ENCODE results near the gene GRIK3.

GRIK3 gene

DNA sequence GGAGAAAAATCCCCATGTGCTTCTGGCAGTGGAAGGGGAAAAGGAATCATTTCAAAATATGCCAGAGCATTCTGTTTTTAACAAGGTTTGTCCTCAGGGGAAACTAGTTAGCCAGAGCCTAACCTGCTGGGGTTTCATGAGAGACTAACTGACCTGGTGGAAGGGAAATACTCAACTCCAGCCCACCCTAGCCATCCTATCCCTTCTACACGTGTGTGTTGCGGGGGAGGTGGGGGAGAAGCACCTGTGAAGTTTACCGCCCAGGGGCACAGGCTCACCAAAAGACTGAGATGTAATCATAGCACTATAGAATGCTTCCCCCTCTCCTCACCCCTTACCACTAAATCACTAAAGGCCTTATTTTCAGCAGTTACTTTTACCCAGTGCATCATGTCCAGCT is 139.5 kb downstream of the GRIK3 start:
- H3K27ac Mint-ChIP-seq = no peak overlapping the region
- H3K4me3 Mint-ChIP-seq = no peak overlapping the region
- H3K36me3 Mint-ChIP-seq = no peaks in the 10 kb centered on the region
- ATAC-seq (replicated peaks) = no peak
- H3K9me3 Mint-ChIP-seq = peaks cover 5 to 8% of the 10 kb centered on the region in 2 donors
- H3K4me1 Mint-ChIP-seq = no peaks in the 10 kb centered on the region
- peaks cover 0 to 13% of the 10 kb centered on the region in 2 donors for H3K27me3 Mint-ChIP-seq
- DNase-seq = no peak

DNA sequence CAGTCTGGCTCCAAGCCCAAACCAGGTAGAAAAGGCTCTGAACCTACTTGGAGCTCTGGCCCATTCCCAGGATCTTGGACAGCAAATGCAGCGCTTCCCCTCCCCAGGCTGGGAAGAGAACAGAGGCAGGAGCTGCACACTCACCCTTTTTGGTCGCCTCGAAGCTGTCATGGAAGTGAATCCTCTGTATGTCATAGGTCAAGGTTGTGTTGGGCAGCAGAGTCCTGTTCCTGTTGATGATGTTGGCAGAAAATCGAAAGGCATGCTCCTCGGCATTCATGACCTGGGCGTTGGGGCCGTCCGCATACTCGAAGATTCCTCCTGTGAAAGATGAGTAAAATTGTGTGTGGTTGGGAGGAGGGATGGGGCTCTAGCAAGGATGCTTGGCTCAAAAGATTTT is 143.5 kb downstream of the GRIK3 start:
- H3K27ac Mint-ChIP-seq = no peak overlapping the region
- H3K9me3 Mint-ChIP-seq = no peaks in the 10 kb centered on the region
- DNase-seq = no peak
- H3K27me3 Mint-ChIP-seq = peaks cover 15 to 18% of the 10 kb centered on the region in 2 donors
- ATAC-seq (replicated peaks) = no peak
- no peaks in the 10 kb centered on the region for H3K4me1 Mint-ChIP-seq
- H3K4me3 Mint-ChIP-seq = no peak overlapping the region
- no peaks in the 10 kb centered on the region for H3K36me3 Mint-ChIP-seq

DNA sequence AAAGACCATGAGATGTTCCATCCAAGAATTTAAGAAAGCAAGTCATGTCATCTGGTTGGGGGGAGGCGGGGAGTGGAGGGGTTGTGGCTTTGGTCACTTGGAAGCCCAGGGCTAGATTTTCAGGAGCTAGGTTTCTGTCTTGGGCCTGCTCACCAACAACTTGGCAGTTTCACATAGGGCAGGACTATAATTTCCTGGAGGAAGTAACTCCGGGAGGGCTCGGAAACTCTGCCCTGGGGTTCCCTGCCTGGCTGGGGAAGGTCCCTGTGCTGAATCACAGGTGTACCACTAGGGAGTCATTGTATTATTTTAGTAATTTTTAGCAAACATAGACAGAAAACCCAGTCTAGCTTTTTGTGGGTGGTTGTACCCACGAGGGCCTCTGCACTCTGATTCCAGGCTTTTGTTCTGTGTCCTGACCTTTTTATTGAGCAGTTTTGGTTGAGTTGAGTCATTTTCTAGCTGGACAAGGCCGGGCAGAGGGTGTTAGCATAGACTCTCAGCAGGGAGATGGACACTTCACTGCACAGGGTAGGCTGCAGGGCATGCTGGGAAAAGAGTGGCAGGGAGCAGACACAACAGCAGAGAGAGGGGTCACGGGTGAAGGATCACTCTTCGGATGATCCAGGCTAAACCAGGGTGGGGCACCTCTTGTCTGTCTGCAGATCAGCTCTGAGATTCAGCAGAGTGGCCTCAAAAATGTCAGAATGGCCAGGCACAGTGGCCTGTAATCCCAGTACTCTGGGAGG is 144.7 kb downstream of the GRIK3 start:
- DNase-seq = no peak
- no peaks in the 10 kb centered on the region for H3K4me1 Mint-ChIP-seq
- ATAC-seq (replicated peaks) = no peak
- H3K4me3 Mint-ChIP-seq = no peak overlapping the region
- no peaks in the 10 kb centered on the region for H3K36me3 Mint-ChIP-seq
- peaks cover 15 to 18% of the 10 kb centered on the region in 2 donors for H3K27me3 Mint-ChIP-seq
- H3K27ac Mint-ChIP-seq = no peak overlapping the region
- no peaks in the 10 kb centered on the region for H3K9me3 Mint-ChIP-seq

DNA sequence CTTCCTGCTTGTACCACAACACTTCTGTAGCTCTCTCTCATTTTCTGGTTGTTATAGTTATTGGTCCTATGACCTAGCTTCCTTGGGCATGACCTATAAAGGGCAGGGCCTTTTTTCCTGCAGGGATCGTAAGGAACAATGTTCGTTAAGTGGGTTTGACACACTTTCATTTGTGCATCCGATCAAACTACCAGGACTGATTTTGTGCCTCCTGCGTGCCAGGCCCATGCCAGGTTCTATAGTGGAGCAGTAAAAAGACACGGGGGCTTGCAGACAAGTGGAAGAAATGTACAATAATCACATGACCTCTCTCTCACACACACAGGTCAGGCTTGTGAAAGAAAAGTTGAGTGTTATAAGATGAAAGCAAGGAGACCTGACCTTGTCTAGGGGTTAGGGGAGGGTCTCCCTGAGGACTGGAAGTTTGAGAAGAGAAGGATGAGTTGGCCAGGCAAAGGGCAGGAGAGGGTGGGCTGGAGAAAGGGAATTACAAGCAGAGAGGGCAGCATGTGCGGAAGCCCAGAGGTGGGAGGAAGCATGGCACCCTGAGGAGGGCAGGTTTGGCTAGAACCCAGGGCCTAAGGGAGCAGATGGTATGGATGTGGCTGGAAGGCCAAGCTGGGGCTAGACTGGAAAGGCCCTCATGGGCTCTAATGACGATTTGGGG is 145.4 kb downstream of the GRIK3 start:
- Mint-ChIP-seq H3K27ac (no peak overlapping the region), H3K9me3 (no peaks in the 10 kb centered on the region), H3K4me3 (no peak overlapping the region), H3K36me3 (no peaks in the 10 kb centered on the region), H3K4me1 (no peaks in the 10 kb centered on the region), H3K27me3 (peaks cover 15 to 18% of the 10 kb centered on the region in 2 donors)
- no peak for DNase-seq
- ATAC-seq (replicated peaks) = no peak

DNA sequence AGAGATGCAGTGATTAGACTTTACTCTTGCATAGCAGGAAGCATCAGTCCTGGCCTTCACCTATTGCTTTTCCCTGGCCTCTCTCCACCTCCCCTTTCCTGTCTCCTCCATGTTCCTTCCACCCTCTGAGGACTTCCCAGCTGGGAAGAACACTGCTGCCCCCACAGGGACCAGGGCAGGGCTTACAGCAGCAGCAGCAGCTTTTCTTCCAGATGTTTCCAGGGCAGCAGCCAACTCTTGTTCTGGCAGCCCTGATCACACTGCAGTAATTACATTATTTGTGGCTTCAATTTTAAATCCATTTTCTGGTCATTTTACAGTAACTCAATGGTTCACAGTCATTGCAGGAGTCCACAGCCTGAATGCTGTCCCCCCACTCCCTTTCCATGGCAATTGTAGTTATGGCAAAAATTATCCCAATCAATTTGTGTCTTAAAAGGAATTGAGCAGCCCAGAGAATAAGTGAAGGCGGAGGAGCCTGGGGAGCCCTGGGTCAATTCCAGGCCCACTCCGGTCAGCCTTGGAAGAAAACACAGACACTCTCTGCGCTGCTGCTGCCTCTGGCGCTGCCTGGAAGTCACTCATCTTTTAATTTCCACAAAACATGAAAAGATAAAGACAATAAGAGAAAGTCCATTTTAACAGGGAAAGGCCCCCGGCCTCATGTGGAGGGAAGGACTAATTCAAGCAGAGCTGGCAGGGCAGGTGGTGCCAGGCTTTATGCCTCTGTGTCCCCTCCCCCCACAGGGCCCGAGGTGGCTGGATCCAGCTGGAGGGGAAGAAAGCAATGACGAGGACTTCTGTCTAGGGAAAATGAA is 148.6 kb downstream of the GRIK3 start:
- Mint-ChIP-seq H3K9me3 (no peaks in the 10 kb centered on the region), H3K4me3 (no peak overlapping the region), H3K4me1 (no peaks in the 10 kb centered on the region), H3K27me3 (peaks cover 15 to 27% of the 10 kb centered on the region in 2 donors), H3K36me3 (no peaks in the 10 kb centered on the region), H3K27ac (no peak overlapping the region)
- no peak for DNase-seq
- no peak for ATAC-seq (replicated peaks)

DNA sequence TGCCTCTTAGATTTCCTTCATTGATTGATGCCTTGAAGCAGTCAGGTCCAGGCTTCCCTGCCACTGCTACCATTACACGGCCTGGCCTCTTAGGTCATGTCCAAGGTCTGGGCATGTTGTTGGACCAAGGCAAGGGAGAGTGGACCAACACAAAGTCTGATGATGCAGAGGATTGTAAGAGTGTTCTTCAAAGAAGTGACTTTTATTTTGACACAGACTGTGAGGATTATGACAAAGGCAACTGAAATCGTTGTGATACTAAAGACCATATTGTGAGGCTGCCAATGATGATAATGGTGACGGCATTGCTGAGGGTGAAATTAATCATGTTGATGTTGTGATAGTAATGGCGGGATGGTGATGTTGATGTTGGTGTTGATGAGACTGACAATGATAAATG is 149.5 kb downstream of the GRIK3 start:
- no peak overlapping the region for H3K4me3 Mint-ChIP-seq
- ATAC-seq (replicated peaks) = no peak
- H3K27ac Mint-ChIP-seq = no peak overlapping the region
- H3K9me3 Mint-ChIP-seq = no peaks in the 10 kb centered on the region
- no peaks in the 10 kb centered on the region for H3K36me3 Mint-ChIP-seq
- no peaks in the 10 kb centered on the region for H3K4me1 Mint-ChIP-seq
- DNase-seq = no peak
- peaks cover 20 to 21% of the 10 kb centered on the region in 2 donors for H3K27me3 Mint-ChIP-seq

DNA sequence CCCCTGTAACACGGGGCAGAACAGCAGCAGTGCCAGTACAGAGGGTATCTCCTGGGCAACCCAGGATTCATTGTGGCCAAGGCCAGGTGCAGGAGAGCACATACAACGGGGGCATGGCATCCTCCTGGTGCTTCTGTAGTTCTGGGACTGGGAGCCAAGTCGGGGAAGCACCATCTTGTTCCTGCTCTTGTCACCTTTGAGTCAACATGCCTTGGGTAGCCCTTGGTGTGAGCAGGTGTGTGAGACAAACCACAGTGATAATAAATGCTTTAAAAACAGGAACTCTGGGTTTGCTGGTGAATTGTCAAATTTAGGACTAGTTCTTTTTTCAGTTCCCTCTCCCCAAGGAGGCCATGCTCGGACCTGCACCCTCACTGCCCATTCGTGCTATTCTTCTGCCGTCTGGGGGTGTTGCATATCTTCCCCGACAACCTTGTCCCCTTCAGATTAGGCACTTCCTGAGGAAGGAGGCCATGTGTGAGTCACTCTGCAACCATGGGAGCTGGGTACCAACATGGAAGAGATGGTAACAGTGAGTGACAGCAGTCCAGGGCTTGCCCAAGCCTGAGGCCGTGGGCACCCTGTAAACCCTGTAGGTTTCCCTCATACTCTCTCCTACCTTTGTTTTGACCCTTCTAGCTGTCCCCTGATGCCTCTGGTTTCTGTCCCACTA is 150.2 kb downstream of the GRIK3 start:
- H3K36me3 Mint-ChIP-seq = no peaks in the 10 kb centered on the region
- H3K27me3 Mint-ChIP-seq = peaks cover 20 to 21% of the 10 kb centered on the region in 2 donors

DNA sequence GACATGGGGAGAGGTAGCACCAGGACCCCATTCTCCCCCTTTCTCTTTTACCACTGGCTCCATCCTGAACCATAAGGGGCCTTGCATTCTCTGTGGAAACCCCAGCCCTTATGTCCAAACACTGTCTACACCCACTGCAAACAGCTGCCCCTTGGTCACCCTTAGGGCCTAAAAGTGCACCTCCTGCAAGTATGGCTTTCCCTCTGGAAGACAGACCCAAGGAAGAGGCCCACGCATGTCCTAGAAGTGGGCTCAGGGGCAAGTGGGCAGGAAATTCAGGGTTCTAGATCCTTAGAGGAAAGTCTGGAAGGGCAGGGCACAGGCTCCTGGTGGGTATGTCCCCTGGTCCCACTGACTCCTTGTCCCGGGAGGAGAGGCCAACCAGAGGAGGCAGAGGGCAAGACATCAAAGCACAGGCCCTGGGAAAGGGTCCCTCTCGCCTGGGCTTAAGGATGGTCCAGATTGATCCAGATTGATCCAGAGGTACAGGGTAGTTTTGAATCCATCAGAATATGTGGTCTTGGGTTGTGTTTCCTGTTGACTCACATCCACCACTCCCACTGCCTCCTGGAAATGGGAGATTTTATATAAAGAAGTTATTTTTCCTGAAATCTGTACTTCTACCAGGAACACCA is 150.9 kb downstream of the GRIK3 start:
- DNase-seq = no peak
- no peak overlapping the region for H3K27ac Mint-ChIP-seq
- ATAC-seq (replicated peaks) = no peak
- H3K36me3 Mint-ChIP-seq = no peaks in the 10 kb centered on the region
- no peak overlapping the region for H3K4me3 Mint-ChIP-seq
- peaks cover 13 to 17% of the 10 kb centered on the region in 2 donors for H3K27me3 Mint-ChIP-seq
- H3K4me1 Mint-ChIP-seq = no peaks in the 10 kb centered on the region
- no peaks in the 10 kb centered on the region for H3K9me3 Mint-ChIP-seq

More for the DNA sequence above, 150.2 kb downstream of the GRIK3 start:
- H3K9me3 Mint-ChIP-seq = no peaks in the 10 kb centered on the region
- no peaks in the 10 kb centered on the region for H3K4me1 Mint-ChIP-seq
- ATAC-seq (replicated peaks) = peak; percentile 85 to 88
- DNase-seq = peak; percentile 10
- no peak overlapping the region for H3K27ac Mint-ChIP-seq
- H3K4me3 Mint-ChIP-seq = no peak overlapping the region

DNA sequence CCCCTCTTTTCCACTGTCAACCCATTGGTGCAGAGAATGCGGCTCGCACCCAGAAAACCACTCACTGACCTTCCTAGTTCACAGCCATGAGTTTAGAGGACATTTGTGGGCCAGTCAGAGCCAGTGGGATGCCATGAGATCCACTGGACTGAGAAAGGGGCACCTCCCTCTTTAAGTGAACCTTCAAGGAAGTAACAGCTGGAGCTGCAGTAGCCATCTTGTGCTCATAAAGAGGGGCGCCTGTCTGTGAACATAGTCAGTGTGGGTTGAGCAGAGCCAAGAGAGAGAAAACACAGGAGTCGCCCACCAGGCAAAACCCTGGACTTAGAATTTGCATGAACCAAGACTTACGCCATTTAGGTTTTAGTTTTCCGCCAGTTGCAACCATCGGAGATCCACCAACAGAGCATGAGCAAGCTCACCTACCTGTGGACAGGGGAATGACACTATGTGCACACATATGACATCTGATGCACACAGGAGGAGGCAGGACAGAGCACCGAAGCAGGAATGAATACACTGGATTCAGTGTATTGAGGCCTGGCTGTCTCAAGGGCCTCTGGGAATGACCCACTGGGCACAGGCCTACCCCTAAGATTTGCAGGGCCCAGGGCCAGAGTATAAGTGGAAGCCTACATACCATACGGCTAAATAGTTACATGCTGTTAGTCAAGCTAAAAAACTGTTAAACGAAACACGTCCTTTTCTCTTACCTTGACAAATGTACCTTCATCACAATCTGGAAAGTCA is 151.6 kb downstream of the GRIK3 start:
- H3K9me3 Mint-ChIP-seq = no peaks in the 10 kb centered on the region
- H3K27ac Mint-ChIP-seq = no peak overlapping the region
- no peaks in the 10 kb centered on the region for H3K4me1 Mint-ChIP-seq
- DNase-seq (no peak), ATAC-seq (replicated peaks) (no peak)
- H3K4me3 Mint-ChIP-seq = no peak overlapping the region
- no peaks in the 10 kb centered on the region for H3K36me3 Mint-ChIP-seq
- H3K27me3 Mint-ChIP-seq = peaks cover 15 to 19% of the 10 kb centered on the region in 2 donors

DNA sequence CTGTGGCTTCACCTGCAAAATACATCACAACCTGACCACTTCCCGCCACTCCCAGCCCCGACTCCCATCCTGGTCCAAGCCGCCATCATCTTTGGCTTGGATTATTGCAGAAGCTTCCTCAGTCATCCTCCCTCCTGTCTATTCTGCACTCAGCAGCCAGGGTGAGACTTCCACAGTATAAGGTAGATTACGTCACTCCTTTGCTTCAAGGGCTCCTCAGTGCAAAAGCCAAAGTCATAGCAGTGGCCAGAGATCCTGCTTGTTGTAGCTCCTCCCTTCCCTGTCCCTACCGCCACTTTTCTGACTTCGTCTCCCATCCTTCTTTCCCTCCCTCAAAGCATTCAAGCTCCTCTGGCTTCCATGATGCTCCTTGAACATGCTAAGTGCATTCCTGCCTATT is 152.8 kb downstream of the GRIK3 start:
- H3K9me3 Mint-ChIP-seq = no peaks in the 10 kb centered on the region
- DNase-seq (no peak), ATAC-seq (replicated peaks) (no peak)
- H3K27me3 Mint-ChIP-seq = peaks cover 23 to 27% of the 10 kb centered on the region in 2 donors
- H3K4me3 Mint-ChIP-seq = no peak overlapping the region
- no peak overlapping the region for H3K27ac Mint-ChIP-seq
- no peaks in the 10 kb centered on the region for H3K36me3 Mint-ChIP-seq
- no peaks in the 10 kb centered on the region for H3K4me1 Mint-ChIP-seq

DNA sequence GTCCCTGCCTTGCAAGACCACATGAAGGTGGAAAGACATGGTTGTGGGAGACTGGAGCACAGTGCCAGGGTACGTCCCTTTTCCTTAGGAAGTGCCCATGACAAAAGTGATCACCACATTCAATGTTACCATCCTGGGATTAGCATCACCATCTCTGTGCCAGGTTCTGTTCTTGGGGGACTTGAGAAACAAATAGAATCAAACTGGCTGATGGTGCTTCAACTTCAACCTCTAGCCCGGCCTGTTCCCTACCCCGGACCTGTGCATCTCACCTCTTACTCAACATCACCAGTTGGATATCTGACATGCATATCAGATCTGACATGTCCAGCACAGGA is 153.3 kb downstream of the GRIK3 start:
- Mint-ChIP-seq H3K27ac (no peak overlapping the region), H3K4me3 (no peak overlapping the region), H3K9me3 (no peaks in the 10 kb centered on the region), H3K27me3 (peaks cover 21 to 27% of the 10 kb centered on the region in 2 donors), H3K4me1 (no peaks in the 10 kb centered on the region), H3K36me3 (no peaks in the 10 kb centered on the region)
- DNase-seq (no peak), ATAC-seq (replicated peaks) (no peak)

DNA sequence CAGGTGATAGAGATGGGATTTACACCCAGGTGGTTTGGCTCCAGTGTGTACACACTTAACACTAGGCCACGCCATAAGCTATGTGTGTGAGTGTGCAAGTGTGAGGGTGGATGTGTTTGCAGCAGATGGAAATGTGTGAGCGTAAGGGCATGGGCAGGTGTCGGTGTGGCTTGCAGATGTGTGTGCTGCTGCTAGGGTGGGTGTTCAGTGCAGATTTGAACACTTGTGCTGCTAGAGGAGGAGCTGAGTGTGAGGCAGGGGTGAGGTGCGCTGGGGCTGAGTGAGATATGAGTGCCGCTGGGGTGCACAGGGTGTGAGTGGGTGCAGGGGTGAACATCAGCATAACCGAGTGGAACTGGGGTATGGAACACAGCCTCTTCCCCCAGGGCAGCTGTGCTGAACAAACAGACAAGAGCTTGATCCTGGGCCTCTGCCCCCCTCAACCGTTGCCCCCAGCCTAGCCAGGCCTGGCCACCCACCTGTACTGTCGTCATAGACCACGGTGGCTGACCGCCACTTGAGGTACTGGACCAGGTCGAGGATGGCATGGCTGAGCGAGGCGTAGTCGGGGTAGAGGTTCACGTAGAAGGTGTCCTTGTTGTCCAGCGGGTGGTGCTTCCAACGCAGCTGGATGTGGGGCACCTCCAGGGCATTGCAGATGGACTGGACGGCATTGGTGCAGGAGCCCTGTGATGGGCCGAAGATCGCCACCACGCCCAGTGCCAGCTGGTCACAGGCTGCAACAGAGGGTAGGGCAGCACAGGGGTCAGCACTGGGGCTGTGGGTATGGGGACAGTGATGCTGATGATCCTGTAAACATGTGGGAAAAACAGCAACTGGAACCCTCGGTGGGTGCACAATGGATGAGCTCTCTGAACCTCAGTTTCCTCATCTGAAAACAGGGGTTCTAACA is 153.9 kb downstream of the GRIK3 start:
- Mint-ChIP-seq H3K4me1 (no peaks in the 10 kb centered on the region), H3K9me3 (no peaks in the 10 kb centered on the region), H3K4me3 (no peak overlapping the region), H3K27me3 (peaks cover 18 to 27% of the 10 kb centered on the region in 2 donors), H3K27ac (no peak overlapping the region), H3K36me3 (no peaks in the 10 kb centered on the region)
- DNase-seq (no peak), ATAC-seq (replicated peaks) (no peak)

DNA sequence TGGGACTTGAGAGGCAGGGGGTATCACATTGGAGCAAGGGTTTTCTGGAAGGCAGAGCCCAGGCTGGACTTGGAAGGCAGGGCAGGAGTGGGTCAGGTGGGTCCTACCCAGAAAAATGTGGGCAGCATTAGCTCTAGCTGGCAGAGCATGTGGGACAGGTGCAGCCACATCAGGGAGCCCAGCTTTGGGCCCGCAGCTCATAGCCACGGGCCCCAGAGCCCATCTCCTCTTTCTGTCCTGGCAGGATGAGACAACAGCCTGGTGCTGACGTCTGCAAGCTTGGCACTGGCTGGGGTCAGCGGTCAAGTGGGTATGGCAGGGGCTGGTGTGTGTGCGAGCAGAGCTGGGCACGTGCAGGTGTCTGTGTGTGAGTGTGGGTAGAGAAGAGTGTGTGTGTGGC is 154.7 kb downstream of the GRIK3 start:
- Mint-ChIP-seq H3K27ac (no peak overlapping the region), H3K9me3 (no peaks in the 10 kb centered on the region), H3K4me1 (no peaks in the 10 kb centered on the region), H3K36me3 (no peaks in the 10 kb centered on the region), H3K4me3 (no peak overlapping the region), H3K27me3 (peaks cover 18 to 27% of the 10 kb centered on the region in 2 donors)
- DNase-seq = no peak
- no peak for ATAC-seq (replicated peaks)

Measured in stimulated activated naive B cell treated with anti-CD40 and anti-IgM and Interleukin-4, amounts not matched to agents 10 μg/mL and 1 μg/mL and 100 μg/mL, for 72 hours (primary cell).